CD4-positive, alpha-beta T cell treated with Interleukin-4 for 4 hours (primary cell): ENCODE results near the gene CD37.

Experiments
- DNase-seq: peaks from one replicate; pipeline ENCODE4 v3.0.0-alpha.2; 2020

Gene CD37

GRCh38 chr19:49383599-49383998 is 48.4 kb downstream of the CD37 start:
- DNase-seq = no peak

DNA sequence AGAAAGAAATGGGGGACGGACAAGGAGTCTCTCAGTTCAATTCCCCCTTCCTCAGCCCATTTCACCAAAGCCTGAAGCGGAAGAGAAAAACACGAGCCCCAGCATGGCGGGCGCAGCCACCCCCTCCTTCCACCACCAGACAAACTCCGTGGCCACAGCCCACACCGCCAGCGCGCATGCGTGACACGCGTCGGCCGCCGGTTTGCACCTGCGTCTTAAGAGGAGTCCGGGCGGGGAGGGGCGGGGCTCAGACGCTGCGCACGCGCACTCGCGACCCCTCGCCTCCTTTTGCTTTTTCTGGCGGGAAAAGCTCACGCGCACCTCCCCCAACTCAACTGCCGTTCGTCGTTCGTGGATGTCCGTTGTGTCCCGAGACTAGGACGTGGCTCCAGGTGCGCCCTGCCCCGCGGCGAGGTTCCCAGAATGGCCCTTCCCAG is 52.7 kb downstream of the CD37 start, which contains the start of gene KASH5:
TSS of gene KASH5 (plus strand) at position 314 of the 437 bp plus-strand sequence. CDS start 2,635 bp downstream, outside the sequence.
- DNase-seq = peak; percentile 89

DNA sequence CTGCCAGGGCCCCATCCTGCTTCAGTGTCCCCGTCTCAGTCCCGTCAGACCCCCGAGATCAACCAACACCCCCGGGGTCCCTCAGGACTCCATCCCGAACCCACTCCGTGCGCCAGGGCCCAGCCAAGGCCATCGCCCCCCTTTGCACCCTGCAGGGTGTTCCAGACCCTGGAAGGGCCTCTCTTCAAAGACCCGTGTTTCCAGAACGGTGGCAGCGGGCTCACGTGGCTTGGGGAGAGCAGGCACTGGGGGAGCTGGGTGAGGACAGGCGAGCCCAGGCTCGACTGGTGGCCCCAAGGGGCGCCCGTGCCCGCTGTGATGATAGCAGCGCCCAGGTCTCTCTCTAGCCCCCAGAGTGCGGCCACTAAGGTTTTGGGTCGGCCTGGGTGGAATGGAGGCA is 54.2 kb downstream of the CD37 start:
- DNase-seq = no peak
